Esophagus (tissue), 2 donors: ENCODE measurements around the gene CRACR2B. TPM values are rescaled to one million over a fixed set of nuclear protein-coding genes. Genes with fewer than 3 reads are reported as not detected.

ENCODE experiments used
- H3K27ac ChIP-seq, 2 donors: one replicate each; pipeline ENCODE4 v1.5.1; 2013; ENCODE audit warnings: low read depth in 2 of 2, mild to moderate bottlenecking in 2 of 2, inconsistent platforms in 1 of 2, low read length in 1 of 2, moderate library complexity in 1 of 2
- H3K27me3 ChIP-seq, 2 donors: one replicate each; pipeline ENCODE4 v1.6.1; 2013; ENCODE audit warnings: low read length in 2 of 2, control low read depth in 1 of 2, mild to moderate bottlenecking in 1 of 2; ENCODE audit not compliant: insufficient read depth in 2 of 2, control insufficient read depth in 1 of 2
- H3K36me3 ChIP-seq, 2 donors: one replicate each; pipeline ENCODE4 v1.6.1; 2013; ENCODE audit warnings: low read length in 1 of 2; ENCODE audit not compliant: control insufficient read depth in 2 of 2, insufficient read depth in 2 of 2
- H3K4me1 ChIP-seq, 2 donors: one replicate each; pipeline ENCODE4 v1.6.1; 2013; ENCODE audit warnings: low read length in 1 of 2; ENCODE audit not compliant: control insufficient read depth in 2 of 2, insufficient read depth in 2 of 2
- H3K4me3 ChIP-seq, 2 donors: one replicate each; pipeline ENCODE4 v1.5.1; 2013; ENCODE audit warnings: low read length in 2 of 2, mild to moderate bottlenecking in 2 of 2, low read depth in 1 of 2, moderate library complexity in 1 of 2
- H3K9me3 ChIP-seq, 2 donors: one replicate each; pipeline ENCODE4 v1.6.1; 2013; ENCODE audit warnings: mild to moderate bottlenecking in 2 of 2, low read depth in 1 of 2, low read length in 1 of 2, moderate library complexity in 1 of 2; ENCODE audit not compliant: control insufficient read depth in 2 of 2, insufficient read depth in 1 of 2
- WGBS, 2 donors: extraction: QIAGEN DNeasy Blood & Tissue Kit; methylation state at CpG; one replicate each; pipeline ENCODE4 v1.1.7; 2013; 5-methylcytosine and 5-hydroxymethylcytosine counted together
- polyA plus RNA-seq, 2 donors: library from polyadenylated mRNA; stranded (reverse); fragments of 200-250 nt; gene quantifications; one replicate each; pipeline ENCODE4 v1.2.3, GENCODE V29; 2013
- donor health status: healthy with polysubstance abuse.
- donor health status: Bipolar disorder and iron deficiency.

CRACR2B gene
- polyA plus RNA-seq, 2 donors: 3.2 to 5.3 TPM

DNA sequence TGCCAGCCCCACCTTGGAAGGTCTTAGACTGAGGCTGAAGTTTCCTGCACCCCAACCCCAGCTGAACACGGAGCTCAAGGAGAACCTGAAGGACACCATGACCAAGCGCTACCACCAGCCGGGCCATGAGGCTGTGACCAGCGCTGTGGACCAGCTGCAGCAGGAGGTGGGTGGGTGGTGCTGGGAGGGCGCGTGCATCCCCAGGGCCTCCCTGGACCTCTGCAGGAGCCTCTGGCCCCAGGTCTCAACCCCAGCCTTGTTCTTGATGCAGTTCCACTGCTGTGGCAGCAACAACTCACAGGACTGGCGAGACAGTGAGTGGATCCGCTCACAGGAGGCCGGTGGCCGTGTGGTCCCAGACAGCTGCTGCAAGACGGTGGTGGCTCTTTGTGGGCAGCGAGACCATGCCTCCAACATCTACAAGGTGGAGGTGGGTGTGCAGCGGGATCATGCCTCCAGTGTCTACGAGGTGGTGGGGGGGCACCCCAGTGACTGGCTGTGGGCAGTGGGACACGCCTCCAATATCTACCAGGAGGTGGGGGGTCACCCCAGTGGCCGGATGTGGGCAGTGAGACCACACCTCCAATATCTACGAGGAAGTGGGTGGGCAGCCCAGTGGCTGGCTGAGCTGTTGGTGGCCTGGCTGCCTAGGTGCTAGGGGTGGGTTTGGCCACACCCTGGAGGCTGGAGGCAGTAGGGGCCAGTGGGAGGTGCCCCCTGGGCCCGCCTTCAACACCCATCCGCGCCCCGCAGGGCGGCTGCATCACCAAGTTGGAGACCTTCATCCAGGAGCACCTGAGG, 9.7 kb downstream of the CRACR2B start:
- 82 to 85% methylated on average over 22 of the region's 22 CpGs for WGBS, 2 donors
- peaks cover 3 to 34% of the 10 kb centered on the region in 2 donors for H3K36me3 ChIP-seq
- no peaks in the 10 kb centered on the region for H3K27me3 ChIP-seq
- H3K4me1 ChIP-seq: peaks cover 7 to 26% of the 10 kb centered on the region in 2 donors
- H3K4me3 ChIP-seq: no peak overlapping the region
- no peaks in the 10 kb centered on the region for H3K9me3 ChIP-seq
- no peak overlapping the region for H3K27ac ChIP-seq

DNA sequence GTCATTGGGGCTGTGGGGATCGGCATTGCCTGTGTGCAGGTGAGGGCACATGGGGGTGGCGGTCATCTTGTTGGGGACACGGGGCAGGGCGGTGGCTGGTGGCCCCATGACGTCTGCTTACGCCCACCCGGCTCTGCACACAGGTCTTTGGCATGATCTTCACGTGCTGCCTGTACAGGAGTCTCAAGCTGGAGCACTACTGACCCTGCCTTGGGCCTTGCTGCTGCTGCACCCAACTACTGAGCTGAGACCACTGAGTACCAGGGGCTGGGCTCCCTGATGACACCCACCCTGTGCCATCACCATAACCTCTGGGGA, 10.2 kb downstream of the CRACR2B start:
- Histone ChIP-seq H3K36me3 (peaks cover 3 to 34% of the 10 kb centered on the region in 2 donors), H3K4me3 (no peak overlapping the region), H3K27me3 (no peaks in the 10 kb centered on the region), H3K27ac (no peak overlapping the region), H3K9me3 (no peaks in the 10 kb centered on the region), H3K4me1 (peaks cover 7 to 25% of the 10 kb centered on the region in 2 donors)
- 69 to 72% methylated on average over 8 of the region's 8 CpGs for WGBS, 2 donors

DNA sequence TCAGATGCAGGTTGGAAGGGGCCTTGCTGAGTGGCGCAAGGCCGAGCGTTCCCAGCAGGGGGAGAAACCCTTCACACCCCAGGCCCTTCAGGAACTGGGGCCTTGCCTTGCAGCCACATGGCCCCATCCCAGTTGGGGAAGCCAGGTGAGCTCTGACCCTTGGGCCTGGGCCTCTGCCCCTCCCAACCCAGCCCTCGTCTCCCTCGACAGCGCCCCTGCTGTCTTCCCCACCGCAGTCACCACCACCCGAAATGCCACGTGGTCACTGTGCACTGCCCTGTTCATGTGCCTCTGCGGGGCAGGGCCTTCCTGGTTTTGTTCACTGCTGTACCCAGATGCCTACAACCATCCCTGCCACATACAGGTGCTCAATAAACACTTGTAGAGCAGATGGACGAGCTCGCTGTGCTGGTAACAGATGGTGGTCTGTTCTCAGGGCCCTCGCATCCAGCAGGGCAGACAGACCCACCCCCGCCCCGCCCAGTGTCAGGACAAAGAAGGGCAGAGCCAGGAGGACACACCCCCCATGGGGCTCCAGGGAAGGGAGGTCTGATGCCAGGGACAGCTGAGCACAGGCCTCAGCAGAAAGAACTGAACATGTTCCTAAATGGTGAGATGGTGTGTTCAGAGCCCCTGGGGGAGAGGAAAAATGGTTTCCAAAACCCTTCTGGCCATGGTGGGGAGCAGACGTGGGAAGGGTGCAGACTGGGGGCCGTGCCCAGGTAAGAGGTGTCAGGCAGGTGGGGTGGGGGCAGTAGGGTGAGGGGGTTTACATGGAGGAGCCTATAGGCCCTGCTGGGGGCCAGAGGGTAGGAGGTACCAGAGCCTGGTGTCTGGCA, 10.9 kb downstream of the CRACR2B start:
- peaks cover 3 to 34% of the 10 kb centered on the region in 2 donors for H3K36me3 ChIP-seq
- H3K27ac ChIP-seq: peak overlapping the region in 1 of 2 donors; percentile 34
- WGBS, 2 donors: 38 to 42% methylated on average over 17 of the region's 17 CpGs
- H3K4me3 ChIP-seq: no peak overlapping the region
- no peaks in the 10 kb centered on the region for H3K9me3 ChIP-seq
- H3K4me1 ChIP-seq: peaks cover 7 to 30% of the 10 kb centered on the region in 2 donors
- H3K27me3 ChIP-seq: no peaks in the 10 kb centered on the region

DNA sequence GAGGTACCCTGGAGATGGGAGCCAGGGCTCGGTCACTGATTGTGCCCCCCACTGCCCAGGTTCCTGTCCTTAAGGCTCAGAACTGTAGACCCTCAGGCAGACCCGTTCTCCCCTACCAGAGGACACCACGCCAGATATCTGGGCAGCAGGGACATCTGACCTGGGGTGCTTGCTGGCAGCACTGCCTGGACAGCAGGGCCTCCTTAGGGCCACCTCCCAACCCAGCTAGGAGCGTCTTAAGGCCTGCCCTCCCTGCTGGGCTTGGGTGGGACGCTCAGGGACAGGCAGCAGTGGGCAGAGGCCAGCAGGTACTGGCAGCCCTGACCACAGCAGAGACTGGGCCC, 11.5 kb downstream of the CRACR2B start:
- Histone ChIP-seq H3K4me3 (no peak overlapping the region), H3K27ac (no peak overlapping the region), H3K27me3 (no peaks in the 10 kb centered on the region), H3K4me1 (peaks cover 7 to 27% of the 10 kb centered on the region in 2 donors), H3K36me3 (peaks cover 3 to 34% of the 10 kb centered on the region in 2 donors), H3K9me3 (no peaks in the 10 kb centered on the region)
- WGBS, 2 donors: 85 to 87% methylated on average over 5 of the region's 5 CpGs

DNA sequence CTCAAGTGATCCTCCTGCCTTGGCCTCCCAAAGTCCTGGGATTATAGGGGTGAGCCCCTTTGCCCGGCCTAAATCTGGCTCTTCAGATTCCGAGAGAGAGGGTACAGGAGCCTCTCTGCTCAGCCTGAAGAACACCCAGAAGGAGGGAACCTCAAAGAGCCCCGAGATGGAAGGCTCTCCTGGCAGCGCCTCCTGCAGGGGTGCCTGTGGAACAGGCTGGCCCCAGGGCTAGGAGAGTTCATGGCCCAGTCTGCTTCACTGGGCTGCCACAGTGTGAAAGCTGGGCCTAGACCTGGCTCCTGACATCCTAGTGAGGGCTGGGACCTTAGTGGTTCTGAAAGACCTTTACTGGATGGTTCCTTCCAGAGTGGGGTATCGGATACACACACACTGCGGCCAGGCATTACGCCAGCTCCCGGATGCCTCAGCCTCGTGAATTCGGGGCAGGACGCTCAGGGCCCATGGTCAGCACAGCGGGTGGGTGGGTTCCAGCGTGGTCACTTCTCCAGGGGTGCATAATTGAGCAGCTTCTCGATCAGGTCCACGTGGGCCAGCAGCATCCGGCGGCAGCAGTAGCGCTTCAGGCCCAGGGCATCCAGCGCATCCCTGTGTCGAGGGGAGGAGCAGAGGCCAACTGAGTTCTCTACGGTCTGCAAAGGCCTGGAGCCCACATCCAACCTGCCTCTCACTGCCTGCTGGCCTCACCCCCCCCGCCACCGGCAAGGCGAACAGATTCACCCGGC, 12.3 kb downstream of the CRACR2B start:
- WGBS, 2 donors: 74 to 80% methylated on average over 24 to 25 of the region's 25 CpGs

DNA sequence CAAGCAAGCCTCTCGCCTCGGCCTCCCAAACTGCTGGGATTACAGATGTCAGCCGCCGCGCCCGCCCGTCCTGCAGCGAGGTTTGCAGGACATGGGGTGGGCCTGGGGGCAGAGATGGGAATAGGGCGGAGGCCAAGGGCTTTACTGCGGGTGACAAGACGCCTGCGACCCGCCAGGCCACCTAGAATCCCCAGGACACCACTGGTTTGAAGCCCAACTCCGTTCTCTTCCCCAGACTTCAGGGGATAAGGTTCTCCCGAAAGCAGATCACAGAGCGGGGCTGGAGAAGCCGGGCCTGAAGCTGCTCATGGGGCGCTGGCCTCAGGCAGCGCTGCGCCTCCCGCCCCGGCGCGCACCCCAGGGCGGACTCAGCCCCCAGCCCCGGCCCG, 14.3 kb downstream of the CRACR2B start:
- Histone ChIP-seq H3K4me3 (peak overlapping the region; percentile 72 to 92), H3K4me1 (peaks cover 10 to 23% of the 10 kb centered on the region in 2 donors), H3K27ac (peak overlapping the region; percentile 72 to 79), H3K36me3 (peaks cover 3 to 26% of the 10 kb centered on the region in 2 donors), H3K9me3 (no peaks in the 10 kb centered on the region), H3K27me3 (no peaks in the 10 kb centered on the region)
- 0 to 1% methylated on average over 27 of the region's 27 CpGs for WGBS, 2 donors

More for the DNA sequence above, 12.3 kb downstream of the CRACR2B start:
- Histone ChIP-seq H3K4me1 (peaks cover 2 to 21% of the 10 kb centered on the region in 2 donors), H3K9me3 (no peaks in the 10 kb centered on the region), H3K4me3 (no peak overlapping the region), H3K27me3 (no peaks in the 10 kb centered on the region), H3K36me3 (peaks cover 3 to 34% of the 10 kb centered on the region in 2 donors), H3K27ac (no peak overlapping the region)

DNA sequence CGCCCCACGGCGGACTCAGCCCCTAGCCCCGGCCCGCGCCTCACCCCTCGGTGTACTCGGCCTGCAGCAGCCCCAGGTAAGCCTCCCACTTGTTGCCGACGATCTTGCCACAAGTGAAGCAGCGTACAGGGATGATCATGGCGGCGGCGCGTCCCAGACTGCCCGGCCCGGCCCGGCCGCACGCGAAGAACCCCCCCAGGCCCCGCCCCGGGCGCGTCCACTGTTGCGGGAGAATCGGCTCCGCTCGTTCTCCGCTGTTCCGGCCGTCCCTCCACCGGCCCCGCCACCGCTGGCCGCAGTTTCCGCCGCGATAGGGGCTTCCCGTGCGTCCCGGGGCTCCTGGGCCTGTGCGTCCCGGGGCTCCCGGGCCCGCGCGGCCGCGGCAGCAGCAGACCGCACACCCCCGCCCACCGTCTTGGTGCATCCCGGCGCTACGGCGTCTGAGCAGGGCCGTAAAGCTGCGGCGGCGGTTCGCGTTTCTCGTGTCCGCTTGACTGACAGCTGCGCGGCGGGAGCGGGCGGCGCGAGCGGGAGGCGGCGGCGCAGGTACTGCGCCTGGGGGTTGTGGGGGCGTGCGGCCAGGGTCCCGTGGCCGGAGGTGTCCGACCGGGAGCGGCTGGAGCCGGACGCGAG, 14.8 kb downstream of the CRACR2B start, which contains the start of the genes POLR2L and TSPAN4:
POLR2L (minus strand) TSS at position 160 of the 633 bp plus-strand sequence; CDS start at position 139, 21 bp downstream.
TSPAN4 (plus strand) TSS at position 483 of the 633 bp plus-strand sequence. CDS start 7,453 bp downstream, outside the sequence.
- Histone ChIP-seq H3K4me3 (peak within 1 kb of the TSS; percentile 72 to 92), H3K9me3 (no peaks in the 10 kb centered on the region), H3K27me3 (no peaks in the 10 kb centered on the region), H3K36me3 (peaks cover 0 to 21% of the 10 kb centered on the region in 2 donors), H3K27ac (peak within 1 kb of the TSS; percentile 72 to 79), H3K4me1 (peaks cover 10 to 23% of the 10 kb centered on the region in 2 donors)
- 0% methylated on average over 59 to 87 of the region's 87 CpGs for WGBS, 2 donors

DNA sequence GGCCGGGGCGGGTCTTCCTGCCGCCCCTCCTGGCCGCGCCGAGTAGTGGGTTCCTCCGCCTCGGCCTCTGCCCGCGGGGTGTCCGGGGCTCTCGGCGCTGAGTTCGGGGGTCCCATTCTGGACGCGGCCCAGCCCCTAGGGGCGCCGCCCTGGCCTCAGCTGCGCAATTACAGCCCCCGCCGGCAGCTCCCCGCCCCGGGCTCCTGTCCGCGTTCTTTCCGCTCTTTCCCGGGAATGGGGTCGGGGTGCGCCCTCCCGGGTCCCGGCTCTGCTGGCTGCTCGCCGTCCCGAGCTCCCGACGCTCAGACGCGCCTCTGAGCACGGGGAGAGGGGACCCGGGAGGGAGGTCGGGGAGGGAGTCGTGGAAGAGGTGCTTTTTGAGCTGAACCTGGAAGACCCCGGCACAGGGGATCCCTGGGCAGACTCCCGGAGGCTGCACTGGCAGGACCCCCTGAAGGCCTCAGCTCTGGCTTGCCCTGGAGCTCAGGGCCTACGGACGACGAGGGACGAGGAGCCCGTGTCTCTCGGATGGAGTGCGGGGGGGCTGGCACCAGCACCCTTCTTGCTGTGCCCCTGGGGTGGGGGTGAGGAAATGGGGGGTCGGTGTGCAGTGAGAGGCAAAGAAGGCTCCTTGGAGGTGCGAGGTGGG, 15.5 kb downstream of the CRACR2B start:
- Histone ChIP-seq H3K27me3 (no peaks in the 10 kb centered on the region), H3K36me3 (peaks cover 0 to 16% of the 10 kb centered on the region in 2 donors), H3K4me3 (peak overlapping the region; percentile 72 to 92), H3K9me3 (no peaks in the 10 kb centered on the region), H3K4me1 (peaks cover 10 to 23% of the 10 kb centered on the region in 2 donors), H3K27ac (peak overlapping the region; percentile 72 to 79)
- WGBS, 2 donors: 0 to 1% methylated on average over 36 to 53 of the region's 53 CpGs
